ENCODE results near the gene MAB21L3. TPM values are rescaled to one million over a fixed set of nuclear protein-coding genes. Genes with fewer than 3 reads are reported as not detected.

The MAB21L3 gene
- total RNA-seq: under 1 TPM in 1 of 2 experiments, not detected in 1; 0.26 TPM

GRCh38 chr1:116110567-116111523 is at the start of gene MAB21L3:
Gene MAB21L3 (plus strand): TSS chr1:116111399. CDS start chr1:116112616, 1,217 bp downstream.
- Mint-ChIP-seq H3K4me3 (no peak within 1 kb of the TSS), H3K4me1 (peaks cover 4% of the 10 kb centered on the region), H3K9me3 (no peaks in the 10 kb centered on the region), H3K36me3 (no peaks in the 10 kb centered on the region), H3K27me3 (no peaks in the 10 kb centered on the region), H3K27ac (no peak within 1 kb of the TSS)
- no peak for DNase-seq

- Mint-ChIP-seq H3K4me3 (no peak overlapping the region), H3K27ac (no peak overlapping the region), H3K36me3 (no peaks in the 10 kb centered on the region), H3K4me1 (no peaks in the 10 kb centered on the region), H3K9me3 (peaks cover 9% of the 10 kb centered on the region), H3K27me3 (peaks cover 12% of the 10 kb centered on the region)
- no peak for DNase-seq
These were observed 49.0 kb upstream of the MAB21L3 start for GRCh38 chr1:116062201-116062600.

GRCh38 chr1:116064616-116065015 is 46.6 kb upstream of the MAB21L3 start:
- Mint-ChIP-seq H3K27me3 (peaks cover 12% of the 10 kb centered on the region), H3K9me3 (no peaks in the 10 kb centered on the region), H3K27ac (no peak overlapping the region), H3K36me3 (peaks cover 3% of the 10 kb centered on the region), H3K4me3 (no peak overlapping the region), H3K4me1 (no peaks in the 10 kb centered on the region)
- no peak for DNase-seq

- no peaks in the 10 kb centered on the region for H3K4me1 Mint-ChIP-seq
- peaks cover 3% of the 10 kb centered on the region for H3K36me3 Mint-ChIP-seq
- H3K27ac Mint-ChIP-seq: no peak overlapping the region
- no peaks in the 10 kb centered on the region for H3K9me3 Mint-ChIP-seq
- H3K4me3 Mint-ChIP-seq: no peak overlapping the region
- no peak for DNase-seq
- peaks cover 15% of the 10 kb centered on the region for H3K27me3 Mint-ChIP-seq
These were observed 44.2 kb upstream of the MAB21L3 start for GRCh38 chr1:116066868-116067565.

- no peak for DNase-seq
- peaks cover 15% of the 10 kb centered on the region for H3K27me3 Mint-ChIP-seq
- no peaks in the 10 kb centered on the region for H3K4me1 Mint-ChIP-seq
- H3K9me3 Mint-ChIP-seq: no peaks in the 10 kb centered on the region
- no peak overlapping the region for H3K27ac Mint-ChIP-seq
- H3K36me3 Mint-ChIP-seq: peaks cover 3% of the 10 kb centered on the region
- H3K4me3 Mint-ChIP-seq: no peak overlapping the region
These were observed 43.7 kb upstream of the MAB21L3 start for GRCh38 chr1:116067566-116067890.

- Mint-ChIP-seq H3K36me3 (no peaks in the 10 kb centered on the region), H3K27ac (no peak overlapping the region), H3K4me1 (no peaks in the 10 kb centered on the region), H3K27me3 (peaks cover 3% of the 10 kb centered on the region), H3K9me3 (no peaks in the 10 kb centered on the region), H3K4me3 (no peak overlapping the region)
- DNase-seq: no peak
These were observed 35.6 kb upstream of the MAB21L3 start for GRCh38 chr1:116075575-116075974.

GRCh38 chr1:116075990-116076389 is 35.2 kb upstream of the MAB21L3 start:
- DNase-seq: no peak
- Mint-ChIP-seq H3K27me3 (peaks cover 3% of the 10 kb centered on the region), H3K27ac (no peak overlapping the region), H3K4me3 (no peak overlapping the region), H3K9me3 (no peaks in the 10 kb centered on the region), H3K36me3 (no peaks in the 10 kb centered on the region), H3K4me1 (no peaks in the 10 kb centered on the region)

GRCh38 chr1:116076831-116077230 is 34.4 kb upstream of the MAB21L3 start:
- Mint-ChIP-seq H3K4me1 (no peaks in the 10 kb centered on the region), H3K36me3 (no peaks in the 10 kb centered on the region), H3K27me3 (peaks cover 1% of the 10 kb centered on the region), H3K27ac (no peak overlapping the region), H3K4me3 (no peak overlapping the region), H3K9me3 (no peaks in the 10 kb centered on the region)
- no peak for DNase-seq

GRCh38 chr1:116078699-116079223 is 32.4 kb upstream of the MAB21L3 start:
- H3K4me3 Mint-ChIP-seq: no peak overlapping the region
- no peak for DNase-seq
- no peak overlapping the region for H3K27ac Mint-ChIP-seq
- no peaks in the 10 kb centered on the region for H3K9me3 Mint-ChIP-seq
- H3K4me1 Mint-ChIP-seq: no peaks in the 10 kb centered on the region
- no peaks in the 10 kb centered on the region for H3K27me3 Mint-ChIP-seq
- no peaks in the 10 kb centered on the region for H3K36me3 Mint-ChIP-seq

GRCh38 chr1:116087628-116088027 is 23.6 kb upstream of the MAB21L3 start:
- peaks cover 5% of the 10 kb centered on the region for H3K36me3 Mint-ChIP-seq

GRCh38 chr1:116089870-116090269 is 21.3 kb upstream of the MAB21L3 start:
- Mint-ChIP-seq H3K4me1 (peaks cover 2% of the 10 kb centered on the region), H3K27ac (no peak overlapping the region), H3K9me3 (peaks cover 25% of the 10 kb centered on the region), H3K27me3 (peaks cover 30% of the 10 kb centered on the region), H3K4me3 (no peak overlapping the region), H3K36me3 (peaks cover 5% of the 10 kb centered on the region)
- no peak for DNase-seq

More at GRCh38 chr1:116087628-116088027, 23.6 kb upstream of the MAB21L3 start:
- DNase-seq: no peak
- peaks cover 24% of the 10 kb centered on the region for H3K27me3 Mint-ChIP-seq
- H3K4me3 Mint-ChIP-seq: no peak overlapping the region
- no peak overlapping the region for H3K27ac Mint-ChIP-seq
- H3K9me3 Mint-ChIP-seq: peaks cover 21% of the 10 kb centered on the region
- peaks cover 2% of the 10 kb centered on the region for H3K4me1 Mint-ChIP-seq

GRCh38 chr1:116091083-116091482 is 20.1 kb upstream of the MAB21L3 start:
- peaks cover 2% of the 10 kb centered on the region for H3K4me1 Mint-ChIP-seq
- no peak overlapping the region for H3K27ac Mint-ChIP-seq
- H3K9me3 Mint-ChIP-seq: peaks cover 27% of the 10 kb centered on the region
- no peak for DNase-seq
- H3K27me3 Mint-ChIP-seq: peaks cover 24% of the 10 kb centered on the region
- no peak overlapping the region for H3K4me3 Mint-ChIP-seq
- H3K36me3 Mint-ChIP-seq: peaks cover 4% of the 10 kb centered on the region

GRCh38 chr1:116092752-116093489 is 18.3 kb upstream of the MAB21L3 start:
- Mint-ChIP-seq H3K36me3 (peaks cover 6% of the 10 kb centered on the region), H3K4me3 (no peak overlapping the region), H3K27me3 (peaks cover 10% of the 10 kb centered on the region), H3K9me3 (peaks cover 29% of the 10 kb centered on the region), H3K27ac (no peak overlapping the region), H3K4me1 (peaks cover 2% of the 10 kb centered on the region)
- DNase-seq: no peak

GRCh38 chr1:116095027-116095426 is 16.2 kb upstream of the MAB21L3 start:
- peaks cover 3% of the 10 kb centered on the region for H3K36me3 Mint-ChIP-seq
- H3K4me1 Mint-ChIP-seq: no peaks in the 10 kb centered on the region
- no peak overlapping the region for H3K27ac Mint-ChIP-seq
- DNase-seq: no peak
- peaks cover 7% of the 10 kb centered on the region for H3K27me3 Mint-ChIP-seq
- no peak overlapping the region for H3K4me3 Mint-ChIP-seq
- H3K9me3 Mint-ChIP-seq: peaks cover 14% of the 10 kb centered on the region
